Stimulated activated CD4-positive, alpha-beta T cell treated with anti-CD3 and anti-CD28 coated beads, Interleukin-12 subunit alpha, Interleukin-12 subunit beta, amount 100 ng/mL, for 4 hours (primary cell): ENCODE data around the gene MSANTD1.

ENCODE experiments used
- DNase-seq: peaks from one replicate; pipeline ENCODE4 v3.0.0-alpha.2; 2020

MSANTD1 gene

DNA sequence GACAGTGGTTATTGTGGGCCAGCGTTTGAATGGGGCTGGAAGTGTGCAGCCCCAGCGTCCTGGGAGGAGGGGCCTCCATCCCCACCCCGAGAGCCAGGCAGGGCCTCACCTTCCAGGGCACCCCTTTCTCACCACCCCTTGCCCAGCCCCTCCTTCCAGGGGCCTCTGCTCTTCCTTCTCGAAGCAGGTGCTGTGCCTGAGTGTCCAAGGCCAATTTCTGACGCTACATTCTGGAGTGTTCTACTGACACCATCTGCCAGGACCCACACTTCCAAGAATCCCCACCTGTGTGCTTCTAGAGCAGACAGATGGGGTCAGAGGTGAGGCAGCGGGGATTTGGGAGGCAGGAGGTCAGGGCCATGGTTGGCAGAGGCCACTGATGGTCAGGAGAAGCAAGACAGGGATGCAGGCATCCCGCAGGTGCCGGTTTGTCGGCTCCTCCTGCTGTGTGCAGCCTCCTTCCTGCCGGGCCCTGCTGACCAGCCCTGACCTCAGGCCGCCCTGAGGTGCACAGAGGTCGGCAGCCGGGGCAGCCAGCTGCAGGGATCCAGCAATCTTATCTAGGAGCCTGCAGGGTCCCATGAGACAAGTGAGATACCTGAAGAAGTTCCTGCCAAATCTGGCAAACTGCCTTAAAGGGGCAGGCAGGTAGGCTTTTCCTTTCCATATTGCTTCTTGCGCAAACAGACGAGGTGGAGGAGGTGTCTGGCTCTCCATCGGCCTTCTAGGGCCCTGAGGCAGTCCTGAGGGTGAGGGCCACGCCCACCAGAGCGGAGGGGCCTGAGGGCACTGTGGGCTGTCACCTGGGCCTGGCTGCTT lies 18.8 kb downstream of the MSANTD1 start:
- no peak for DNase-seq

- no peak for DNase-seq
These were observed 19.6 kb downstream of the MSANTD1 start for GRCh38 chr4:3268395-3269104.

DNA sequence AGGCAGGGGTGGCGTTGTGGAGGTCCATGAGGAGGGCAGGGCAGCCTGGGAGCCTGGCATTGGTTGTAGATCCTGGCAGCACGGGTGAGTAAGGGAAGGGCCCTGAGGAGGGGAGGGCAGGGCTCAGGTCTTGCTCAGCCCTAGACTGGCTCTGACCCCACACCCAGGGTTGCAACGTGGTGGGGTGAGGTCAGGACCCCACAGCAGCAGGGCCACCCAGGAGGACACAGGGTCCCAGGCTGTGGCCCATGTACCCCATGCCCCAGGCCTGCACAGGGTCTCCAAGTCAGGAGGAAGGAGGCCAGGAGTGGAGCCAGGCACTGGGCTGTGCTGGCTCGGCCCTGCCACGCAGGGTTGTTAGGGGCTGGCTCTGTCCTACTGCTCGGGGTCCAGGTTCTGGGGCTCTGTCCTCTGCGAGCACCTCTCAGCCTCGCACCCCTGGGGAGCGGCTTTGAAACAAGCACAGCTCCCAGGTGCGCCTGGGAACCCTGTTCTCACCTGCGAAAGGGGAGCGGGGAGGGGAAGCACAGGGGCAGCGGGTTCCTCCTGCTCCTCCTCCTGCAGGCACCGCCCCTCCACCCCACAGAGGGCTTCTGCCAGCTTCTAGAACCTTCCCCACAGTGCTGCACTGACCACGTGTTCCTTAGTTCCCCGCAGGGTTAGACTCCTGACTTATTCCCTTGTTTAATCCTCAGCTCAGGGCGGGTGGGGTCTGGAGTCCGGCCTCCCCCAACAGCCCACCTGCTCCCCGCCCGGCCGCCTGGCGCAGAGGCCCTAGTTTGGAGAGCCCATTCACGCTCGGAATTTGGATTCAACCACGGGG lies 20.4 kb downstream of the MSANTD1 start:
- no peak for DNase-seq

GRCh38 chr4:3269991-3270611 lies 21.1 kb downstream of the MSANTD1 start:
- DNase-seq: no peak

GRCh38 chr4:3271131-3271530 lies 22.2 kb downstream of the MSANTD1 start:
- DNase-seq: no peak

DNA sequence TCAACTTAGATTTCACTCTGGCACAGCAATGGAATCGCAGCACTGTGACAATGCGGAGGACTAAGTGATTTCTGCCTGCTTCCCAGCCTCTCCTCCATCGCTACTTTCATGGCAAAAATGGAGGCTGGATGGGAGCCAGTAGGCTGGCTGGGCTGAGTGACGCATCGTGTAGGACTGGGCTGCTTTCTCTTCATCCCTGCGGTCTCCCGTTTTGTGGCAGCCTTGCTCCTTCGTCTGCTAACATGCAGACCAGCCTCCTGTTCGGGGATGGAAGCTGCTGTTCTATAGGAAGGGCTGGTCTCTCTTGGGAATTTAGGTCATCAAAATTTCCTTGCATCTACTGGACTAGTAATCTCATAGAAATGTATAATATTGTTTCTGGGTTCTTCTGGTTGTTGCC lies 28.0 kb downstream of the MSANTD1 start:
- DNase-seq: no peak

DNA sequence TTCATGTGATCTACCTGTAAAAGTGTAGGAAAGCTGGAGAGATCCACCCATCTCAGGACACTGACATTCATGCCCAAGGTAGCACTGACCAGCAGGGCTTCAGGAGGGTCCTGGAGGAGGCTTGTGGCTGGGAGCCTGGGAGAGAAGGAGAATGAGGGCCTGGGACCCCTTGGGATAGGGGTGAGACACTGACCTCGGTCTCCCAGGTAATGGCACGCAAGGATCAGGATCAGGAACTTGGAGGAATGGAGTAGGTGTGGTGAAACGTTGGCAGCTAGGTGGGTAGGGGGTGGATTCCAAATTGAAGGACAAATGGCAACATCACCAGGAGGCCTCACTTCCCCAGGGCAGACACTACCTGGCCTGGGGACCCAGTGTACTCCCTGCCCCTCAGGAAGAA lies 31.5 kb downstream of the MSANTD1 start:
- DNase-seq: no peak

- no peak for DNase-seq
These were observed 34.5 kb downstream of the MSANTD1 start for GRCh38 chr4:3283483-3283882.

- no peak for DNase-seq
These were observed 35.0 kb downstream of the MSANTD1 start for GRCh38 chr4:3283916-3284315.

DNA sequence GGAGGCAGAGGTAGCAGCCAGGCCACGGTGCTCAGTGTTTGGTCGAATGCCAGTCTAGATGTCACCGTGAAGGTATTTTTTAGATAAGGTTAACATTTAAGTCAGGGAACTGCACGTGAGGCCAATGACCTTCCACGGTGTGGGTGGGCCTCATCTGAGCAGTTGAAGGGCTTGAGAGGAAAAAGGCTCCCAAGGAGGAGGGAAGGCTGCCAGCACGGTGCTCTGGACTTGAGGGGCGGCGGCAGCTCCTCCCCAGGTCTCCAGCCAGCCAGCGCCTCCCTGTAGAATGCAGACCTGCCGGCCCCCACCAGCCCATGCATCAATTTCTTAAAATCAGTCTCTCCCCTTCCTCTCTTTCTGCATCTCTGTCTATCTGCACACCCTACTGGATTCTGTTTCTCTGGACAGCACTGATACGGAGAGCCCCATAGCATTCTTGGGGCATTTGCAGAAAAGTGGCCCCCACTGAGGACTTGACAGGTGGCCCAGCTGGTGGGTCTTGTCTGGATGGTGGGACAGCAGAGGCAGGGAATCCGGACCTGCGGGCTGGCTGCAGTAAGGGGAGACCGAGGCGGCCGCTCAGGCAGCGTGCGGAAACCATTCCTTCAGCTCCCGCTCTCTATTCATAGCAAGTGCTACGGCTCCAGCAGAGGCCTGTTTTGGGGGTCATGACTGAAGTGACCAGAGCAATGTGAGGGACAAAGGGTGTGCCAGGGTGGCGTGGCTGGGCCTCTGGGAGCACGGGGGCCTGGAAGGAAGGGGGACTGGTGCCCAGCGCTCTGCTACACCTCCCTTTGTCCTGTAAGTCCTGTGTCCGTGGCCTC lies 36.0 kb downstream of the MSANTD1 start:
- no peak for DNase-seq

- no peak for DNase-seq
These were observed 36.8 kb downstream of the MSANTD1 start for GRCh38 chr4:3285558-3286334.

GRCh38 chr4:3286335-3287175 lies 37.6 kb downstream of the MSANTD1 start:
- no peak for DNase-seq

DNA sequence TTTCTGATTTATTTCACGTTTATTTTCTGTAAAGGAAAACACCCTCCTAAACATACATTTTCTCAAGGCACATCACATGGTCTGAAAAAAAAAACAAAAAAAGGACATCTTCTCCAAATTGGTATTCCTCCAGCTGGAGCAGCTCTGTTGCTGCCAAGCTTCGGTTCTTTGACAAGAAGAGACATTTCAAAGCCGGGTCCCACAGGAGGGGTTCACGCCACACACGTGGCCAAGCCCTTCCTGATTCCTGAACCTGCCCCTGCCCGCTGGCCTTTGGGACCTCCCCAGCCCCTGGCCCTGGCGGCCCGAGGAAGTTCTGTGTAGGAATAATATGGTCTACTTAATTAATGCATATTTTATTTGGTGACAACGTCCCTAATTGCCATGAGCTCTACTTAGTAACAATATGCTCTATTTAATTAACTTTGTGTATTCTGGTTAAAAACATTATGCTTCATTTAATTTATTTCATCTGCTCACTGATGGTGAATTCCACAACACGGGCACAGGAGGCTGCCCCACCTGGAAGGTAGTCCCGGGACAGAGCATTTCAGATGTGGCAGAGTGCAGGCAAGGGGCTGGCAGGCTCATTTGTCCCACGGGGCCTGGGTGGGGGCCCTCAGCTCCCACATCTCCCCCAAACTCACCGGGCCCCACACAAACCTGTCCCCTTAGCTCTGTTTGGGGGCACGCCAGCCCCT lies 38.5 kb downstream of the MSANTD1 start:
- no peak for DNase-seq

DNA sequence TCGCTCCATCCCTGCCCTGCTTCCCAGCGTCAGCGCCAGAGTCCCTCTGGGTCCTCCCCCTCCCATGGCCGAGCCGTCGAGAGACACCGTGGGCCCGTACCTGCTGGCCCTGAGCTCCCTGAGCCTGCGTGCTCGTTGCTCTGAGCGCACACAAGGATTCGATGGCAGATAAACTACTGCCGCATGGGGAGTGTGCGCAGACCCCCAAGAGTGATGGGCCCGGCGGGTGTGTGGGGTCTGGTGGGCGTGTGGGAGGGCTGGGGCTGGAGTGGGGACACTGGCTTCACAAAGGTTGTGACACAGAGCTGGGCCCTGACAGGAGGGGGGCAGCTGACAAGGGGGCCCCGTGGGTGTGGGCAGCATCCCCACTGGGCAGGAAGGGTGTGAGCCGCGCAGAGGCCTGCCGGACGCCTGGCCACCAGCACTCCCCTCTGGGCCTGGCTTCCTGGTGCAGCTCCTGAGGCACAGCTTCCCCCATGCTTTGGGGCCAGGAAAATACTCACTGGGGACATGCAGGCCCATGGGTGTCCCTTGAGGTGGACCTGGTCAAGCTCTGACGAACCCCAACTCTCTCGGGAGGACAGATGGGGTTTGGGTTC lies 39.1 kb downstream of the MSANTD1 start:
- DNase-seq: no peak

GRCh38 chr4:3288571-3289094 lies 39.7 kb downstream of the MSANTD1 start:
- DNase-seq: no peak

DNA sequence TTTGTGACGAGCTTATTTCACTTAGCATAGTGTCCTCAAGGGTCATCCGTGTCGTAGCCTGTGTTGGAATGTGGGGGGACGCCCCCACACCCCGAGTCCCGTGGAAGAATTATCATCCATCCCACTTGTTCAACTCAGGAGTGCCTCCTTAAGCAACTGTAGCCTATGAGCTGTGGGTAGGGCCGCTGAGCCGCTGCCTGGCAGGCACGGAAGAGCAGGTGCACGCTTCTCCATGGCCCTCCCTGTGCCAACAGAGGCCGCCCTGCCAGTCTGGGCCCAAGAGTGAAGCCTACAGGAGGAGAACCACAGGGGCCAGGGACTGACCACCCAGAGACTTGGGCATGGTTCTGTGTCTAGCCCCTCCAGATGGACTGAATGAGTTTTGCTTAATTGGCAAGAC lies 41.5 kb downstream of the MSANTD1 start:
- DNase-seq: no peak

DNA sequence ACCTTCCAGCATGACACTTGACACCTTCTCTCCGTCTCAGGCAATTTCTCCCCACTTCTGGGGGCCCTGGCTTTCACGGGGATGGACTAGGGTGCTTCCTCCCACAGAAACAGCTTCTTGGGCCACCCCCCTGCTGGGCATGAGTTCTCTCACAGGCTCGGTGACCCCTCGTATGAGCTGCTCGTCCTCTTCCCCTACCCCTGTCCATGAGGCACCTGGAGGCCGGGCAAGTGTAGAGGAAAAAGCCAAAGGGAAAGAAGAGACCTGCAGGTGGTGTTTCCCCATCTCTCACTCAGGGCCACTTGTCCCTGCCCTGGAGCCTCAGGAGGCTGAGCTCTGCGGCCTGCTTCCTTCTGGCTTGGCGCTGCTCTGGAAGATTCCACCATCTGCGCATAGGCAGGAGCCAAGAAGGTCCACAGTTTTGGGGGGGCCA lies 41.9 kb downstream of the MSANTD1 start:
- DNase-seq: no peak

DNA sequence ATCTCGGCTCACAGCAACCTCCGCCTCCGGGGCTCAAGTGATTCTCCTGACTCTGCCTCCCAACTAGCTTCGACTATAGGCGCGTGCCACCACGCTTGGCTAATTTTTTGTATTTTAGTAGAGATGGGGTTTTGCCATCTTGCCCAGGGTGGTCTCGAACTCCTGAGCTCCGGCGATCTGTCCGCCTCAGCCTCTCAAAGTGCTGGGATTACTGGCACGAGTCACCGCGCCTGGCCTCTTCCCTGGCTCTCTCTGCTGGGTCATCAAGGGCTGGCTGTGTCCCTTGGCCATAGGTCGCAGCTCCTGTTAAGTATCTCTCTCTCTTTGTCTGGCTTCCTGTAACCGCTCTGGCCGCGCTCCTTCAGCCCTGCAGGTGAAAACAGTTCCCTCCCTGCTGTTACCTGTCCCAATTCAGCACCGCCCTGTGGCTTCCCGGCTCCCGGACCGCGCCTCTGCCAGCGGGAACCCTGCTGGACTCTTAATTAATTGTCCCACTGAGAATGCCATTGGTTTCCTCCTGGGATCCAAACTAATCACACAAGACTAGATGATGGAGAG lies 42.5 kb downstream of the MSANTD1 start:
- no peak for DNase-seq
